Measurements from ENCODE around the gene ELAVL3. TPM values are rescaled to one million over a fixed set of nuclear protein-coding genes. Genes with fewer than 3 reads are reported as not detected.

The ELAVL3 gene
- total RNA-seq, 1 donor from 2014 or later: not detected

- Mint-ChIP-seq H3K4me1 (no peaks in the 10 kb centered on the region), H3K9me3 (no peaks in the 10 kb centered on the region), H3K27ac (no peak overlapping the region), H3K36me3 (ENCODE audit: low read depth) (peaks cover 37% of the 10 kb centered on the region), H3K27me3 (no peaks in the 10 kb centered on the region), H3K4me3 (no peak overlapping the region)
- TF ChIP-seq CTCF (IDR thresholded peaks at IDR 0.05): no peak
- no peak for ATAC-seq (ENCODE audit: low read depth)
- intact Hi-C loops (cut with micrococcal nuclease): no loop called here
- ChIA-PET POLR2A (interaction anchor here (0.6 kb wide), 1 partner anchor 86 kb away, joined by 3 read pairs; no protein-coding TSS in a partner anchor), CTCF (interaction anchor here (1.2 kb wide), 1 partner anchor 12 kb away, joined by 3 read pairs; no protein-coding TSS in a partner anchor)
- DNase-seq: no peak
Observed at GRCh38 chr19:11494634-11495285, 13.9 kb upstream of the ELAVL3 start.

GRCh38 chr19:11489378-11489777 lies 8.5 kb upstream of the ELAVL3 start:
- Mint-ChIP-seq H3K4me3 (no peak overlapping the region), H3K36me3 (ENCODE audit: low read depth) (peaks cover 30% of the 10 kb centered on the region), H3K9me3 (no peaks in the 10 kb centered on the region), H3K4me1 (peaks cover 2% of the 10 kb centered on the region), H3K27me3 (no peaks in the 10 kb centered on the region), H3K27ac (no peak overlapping the region)
- DNase-seq: no peak
- TF ChIP-seq CTCF (IDR thresholded peaks at IDR 0.05): no peak
- intact Hi-C loops (cut with micrococcal nuclease): no loop called here
- ChIA-PET CTCF (no interaction called here), POLR2A (interaction anchor here (0.5 kb wide), 1 partner anchor 80 kb away, joined by 5 read pairs; no protein-coding TSS in a partner anchor)
- no peak for ATAC-seq (ENCODE audit: low read depth)

- no peak for ATAC-seq (ENCODE audit: low read depth)
- no peak overlapping the region for H3K27ac Mint-ChIP-seq
- ChIA-PET POLR2A (no interaction called here), CTCF (no interaction called here)
- H3K36me3 Mint-ChIP-seq (ENCODE audit: low read depth): peaks cover 30% of the 10 kb centered on the region
- TF ChIP-seq CTCF (IDR thresholded peaks at IDR 0.05): no peak
- intact Hi-C loops (cut with micrococcal nuclease): no loop called here
- peaks cover 5% of the 10 kb centered on the region for H3K27me3 Mint-ChIP-seq
- no peaks in the 10 kb centered on the region for H3K9me3 Mint-ChIP-seq
- DNase-seq: no peak
- H3K4me1 Mint-ChIP-seq: peaks cover 10% of the 10 kb centered on the region
- no peak overlapping the region for H3K4me3 Mint-ChIP-seq
Observed at GRCh38 chr19:11486661-11487503, 6.0 kb upstream of the ELAVL3 start.

- peaks cover 13% of the 10 kb centered on the region for H3K27me3 Mint-ChIP-seq
- H3K4me3 Mint-ChIP-seq: no peak overlapping the region
- ChIA-PET POLR2A (no interaction called here), CTCF (interaction anchor here (0.7 to 0.8 kb wide), 2 partner anchors 104 kb away, joined by 3 to 4 read pairs; no protein-coding TSS in a partner anchor)
- ATAC-seq (ENCODE audit: low read depth): no peak
- peaks cover 19% of the 10 kb centered on the region for H3K4me1 Mint-ChIP-seq
- no peak for DNase-seq
- no peak for TF ChIP-seq CTCF (IDR thresholded peaks at IDR 0.05)
- no peak overlapping the region for H3K27ac Mint-ChIP-seq
- intact Hi-C loops (cut with micrococcal nuclease): no loop called here
- no peaks in the 10 kb centered on the region for H3K9me3 Mint-ChIP-seq
- H3K36me3 Mint-ChIP-seq (ENCODE audit: low read depth): peaks cover 19% of the 10 kb centered on the region
Observed at GRCh38 chr19:11485245-11485837, 4.5 kb upstream of the ELAVL3 start.

Data from activated B cell treated with CpG ODN at 0.5 μM for 24 hours (primary cell).